Measurements from ENCODE around the gene ATG5.

The ATG5 gene

DNA sequence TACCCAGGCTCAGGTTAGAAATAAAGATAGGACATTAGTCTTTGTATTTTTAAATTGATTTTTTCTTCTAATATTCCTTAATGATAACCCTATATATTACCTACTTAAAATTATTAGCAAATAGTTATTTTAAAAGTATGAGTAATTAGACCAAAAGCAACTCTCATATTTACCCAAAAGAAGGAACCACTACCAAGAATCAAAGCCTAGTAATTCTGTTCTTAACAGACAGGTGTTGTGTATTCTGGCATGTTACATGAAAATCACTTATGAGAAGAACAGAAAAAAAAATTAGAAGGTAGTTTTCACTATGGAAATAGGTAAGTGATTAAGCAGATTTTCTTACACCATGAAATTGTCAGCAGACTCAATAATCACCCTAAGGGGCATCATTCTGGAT is 105.1 kb downstream of the ATG5 start:
- DNase-seq (ENCODE audit: low spot score), result no peak

DNA sequence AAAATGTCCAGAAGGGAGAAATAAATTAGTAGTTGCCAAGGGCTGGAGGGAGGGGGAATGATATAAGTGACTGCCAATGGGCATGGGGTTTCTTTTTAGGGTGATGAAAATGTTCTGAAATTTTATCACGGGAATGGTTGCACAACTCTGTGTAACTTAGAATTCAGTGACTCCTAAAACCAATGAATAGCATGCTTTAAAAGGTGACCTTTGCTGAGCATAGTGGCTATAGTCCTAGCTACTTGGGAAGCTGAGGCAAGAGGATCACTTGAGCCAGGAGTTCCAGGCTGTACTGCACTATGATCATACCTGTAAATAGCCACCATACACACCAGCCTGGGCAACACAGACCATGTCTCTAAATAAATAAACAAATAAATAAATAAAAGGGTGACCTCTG is 109.0 kb downstream of the ATG5 start:
- DNase-seq (ENCODE audit: low spot score), result no peak

DNA sequence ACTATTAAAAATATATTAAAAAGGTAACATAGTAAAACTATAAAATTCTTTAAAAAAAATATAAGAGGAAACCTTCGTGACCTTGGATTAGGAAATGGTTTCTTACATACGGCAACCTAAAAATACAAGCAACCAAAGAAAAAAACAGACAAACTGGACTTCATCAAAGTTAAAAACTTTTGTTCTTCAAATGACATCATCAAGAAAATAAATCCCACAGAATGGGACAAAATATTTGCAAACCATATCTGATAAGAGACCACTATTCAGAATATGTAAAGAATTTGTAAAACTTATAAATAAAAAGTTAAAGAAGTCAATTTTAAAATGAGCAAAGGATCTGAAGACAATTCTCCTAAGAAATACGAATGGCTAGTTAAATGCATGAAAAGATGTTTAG is 110.0 kb downstream of the ATG5 start:
- no peak for DNase-seq (ENCODE audit: low spot score)

DNA sequence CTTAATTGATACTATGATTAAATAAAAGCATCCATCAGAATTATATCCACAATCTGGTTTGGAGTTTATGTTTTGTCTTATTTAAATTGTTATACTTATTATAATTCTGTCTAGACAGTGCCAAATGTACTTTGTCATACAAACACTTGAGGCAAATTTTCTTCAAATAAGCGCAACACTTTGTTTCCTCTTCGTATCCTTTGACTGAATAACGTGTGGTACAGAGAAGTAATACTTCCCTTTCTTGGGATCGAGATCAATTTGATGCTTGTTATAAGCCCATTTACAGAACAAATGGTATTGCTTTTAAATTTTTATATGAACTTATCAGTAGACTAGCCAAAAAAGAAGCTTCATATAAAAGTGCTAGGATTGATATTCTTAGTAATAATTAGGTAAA is 111.0 kb downstream of the ATG5 start:
- DNase-seq (ENCODE audit: low spot score), result no peak

DNA sequence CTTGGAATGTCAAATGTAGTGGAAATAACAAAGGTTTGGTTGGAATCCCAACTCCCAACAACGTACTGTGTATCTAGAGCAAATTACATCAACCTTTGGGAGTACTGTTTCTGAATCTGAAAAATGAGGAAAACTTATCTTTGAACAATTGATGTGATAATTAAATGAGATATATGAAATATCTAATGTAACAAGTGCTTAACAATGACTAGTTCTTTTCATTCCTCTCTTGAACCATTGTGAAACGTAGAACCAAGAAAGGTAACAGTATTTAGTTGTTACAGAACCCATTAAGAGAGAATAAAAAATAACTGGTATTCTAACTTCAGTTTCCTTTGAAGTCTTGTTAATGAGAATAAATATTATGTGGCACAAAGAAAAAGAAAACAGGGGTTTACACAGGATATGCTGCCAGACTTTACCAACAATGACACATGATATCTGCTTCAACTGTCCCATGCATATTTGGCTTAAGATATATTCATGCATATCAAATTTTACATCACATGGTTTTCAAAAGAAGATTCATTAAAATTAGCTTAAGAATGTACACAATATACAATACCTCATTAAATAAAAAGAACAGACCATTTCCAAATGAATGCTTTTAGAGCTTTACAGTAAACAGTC is 111.8 kb downstream of the ATG5 start:
- no peak for DNase-seq (ENCODE audit: low spot score)

DNA sequence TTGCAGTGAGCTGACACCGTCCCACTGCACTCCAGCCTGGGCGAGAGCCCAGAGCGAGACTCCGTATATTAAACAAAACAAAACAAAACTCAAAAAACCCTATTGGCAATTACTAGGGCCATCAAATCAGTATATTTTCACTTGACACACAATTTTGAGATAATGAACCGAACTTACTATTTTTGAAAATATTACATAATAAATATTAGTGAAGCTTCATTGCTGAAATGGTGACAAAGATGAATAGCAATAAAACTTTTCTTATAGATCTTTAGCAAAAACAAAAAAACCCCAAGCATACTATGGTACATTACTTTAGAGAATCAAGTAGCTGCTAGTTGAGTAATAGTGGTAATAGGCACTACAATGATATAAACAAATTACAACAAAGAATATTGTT is 113.0 kb downstream of the ATG5 start:
- no peak for DNase-seq (ENCODE audit: low spot score)

DNA sequence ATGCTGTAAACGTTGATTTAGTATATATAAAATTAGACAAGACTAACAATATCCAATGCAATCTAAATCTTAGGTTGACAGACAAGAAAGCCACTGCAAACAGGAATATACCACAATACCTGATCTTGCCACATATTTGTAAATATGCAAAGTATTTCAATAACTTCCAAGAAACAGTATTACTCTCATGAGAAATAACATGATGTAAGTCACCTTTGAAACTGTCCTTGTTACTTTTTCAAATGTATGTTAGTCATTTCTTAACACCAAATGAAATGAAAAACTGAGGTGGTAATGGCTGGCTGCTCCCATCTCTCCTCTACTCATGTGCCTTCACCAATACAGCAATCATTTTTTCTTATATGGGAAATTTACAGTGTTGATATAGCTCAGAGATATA is 118.7 kb downstream of the ATG5 start:
- DNase-seq (ENCODE audit: low spot score), result no peak

DNA sequence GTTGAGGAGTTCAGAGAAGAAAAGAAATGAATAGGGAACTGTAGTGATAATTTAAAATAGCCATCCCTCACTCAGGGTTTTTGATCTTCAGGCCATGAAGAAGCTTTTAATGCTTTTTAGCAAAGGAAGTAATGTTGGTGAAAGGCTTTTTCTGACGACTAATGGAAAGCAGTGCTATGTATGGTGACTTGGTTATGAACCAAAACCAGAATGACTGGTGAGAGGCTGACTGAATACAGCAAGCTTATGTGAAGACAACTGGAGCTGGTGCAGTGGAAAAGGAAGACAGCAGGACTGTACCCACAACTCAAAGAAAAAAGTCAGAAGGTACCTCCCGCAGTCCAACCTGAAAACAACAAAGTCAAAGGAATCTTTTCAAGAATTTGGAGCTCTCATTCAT is 120.6 kb downstream of the ATG5 start:
- DNase-seq (ENCODE audit: low spot score), result no peak

DNA sequence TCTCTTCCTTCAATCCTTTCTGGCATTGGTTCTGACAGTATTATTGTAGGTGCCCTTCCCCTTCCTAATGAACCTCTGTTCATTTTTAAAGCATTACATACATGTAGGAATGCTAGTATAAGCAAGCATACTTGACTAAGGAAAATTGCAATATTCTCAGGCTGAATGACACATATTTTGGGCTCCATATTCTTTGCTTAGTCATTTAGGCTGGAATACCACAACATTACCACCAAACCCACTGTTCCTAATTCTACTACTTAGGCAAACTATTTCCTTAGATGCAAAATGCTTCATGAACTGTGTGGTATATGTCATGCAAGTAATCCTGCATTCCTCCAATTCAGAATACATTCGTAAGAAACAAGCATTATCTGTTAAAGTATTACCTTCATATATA is 125.6 kb downstream of the ATG5 start:
- no peak for DNase-seq (ENCODE audit: low spot score)

DNA sequence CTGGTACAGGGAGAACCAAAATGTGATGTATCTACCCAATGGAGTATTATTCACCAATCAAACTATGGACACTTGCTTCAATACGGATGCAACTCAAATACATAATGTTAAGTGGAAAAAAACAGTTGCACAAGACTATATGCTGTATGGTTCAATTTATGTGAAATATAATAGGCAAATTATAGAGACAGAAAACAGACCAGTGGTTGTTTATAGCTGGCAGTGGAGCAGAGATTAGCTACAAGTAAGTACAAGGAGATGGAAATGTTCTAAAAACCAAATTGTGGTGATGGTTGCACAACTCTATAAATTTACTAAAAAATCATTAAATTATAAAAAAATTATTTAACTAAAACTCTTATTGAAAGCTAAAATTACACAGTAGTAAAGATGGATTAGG is 126.2 kb downstream of the ATG5 start:
- DNase-seq (ENCODE audit: low spot score), result no peak

DNA sequence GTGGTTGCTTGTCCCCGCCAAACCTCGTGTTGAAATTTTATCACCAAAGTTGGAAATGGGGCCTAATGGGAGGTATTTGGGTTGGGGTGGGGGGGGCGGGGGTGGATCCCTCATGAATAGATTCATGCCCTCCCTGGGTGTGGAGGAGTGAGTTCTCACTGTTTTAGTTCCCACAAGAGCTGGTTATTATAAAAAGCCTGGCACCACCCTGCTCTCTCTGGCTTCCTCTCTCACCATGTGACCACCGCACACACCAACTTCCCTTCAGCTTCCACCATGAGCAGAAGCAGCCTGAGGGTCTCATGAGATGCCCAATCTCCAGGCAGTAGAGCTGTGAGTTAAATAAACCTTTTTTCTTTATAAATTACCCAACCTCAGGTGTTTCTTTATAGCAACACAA is 128.1 kb downstream of the ATG5 start:
- DNase-seq (ENCODE audit: low spot score), result no peak

DNA sequence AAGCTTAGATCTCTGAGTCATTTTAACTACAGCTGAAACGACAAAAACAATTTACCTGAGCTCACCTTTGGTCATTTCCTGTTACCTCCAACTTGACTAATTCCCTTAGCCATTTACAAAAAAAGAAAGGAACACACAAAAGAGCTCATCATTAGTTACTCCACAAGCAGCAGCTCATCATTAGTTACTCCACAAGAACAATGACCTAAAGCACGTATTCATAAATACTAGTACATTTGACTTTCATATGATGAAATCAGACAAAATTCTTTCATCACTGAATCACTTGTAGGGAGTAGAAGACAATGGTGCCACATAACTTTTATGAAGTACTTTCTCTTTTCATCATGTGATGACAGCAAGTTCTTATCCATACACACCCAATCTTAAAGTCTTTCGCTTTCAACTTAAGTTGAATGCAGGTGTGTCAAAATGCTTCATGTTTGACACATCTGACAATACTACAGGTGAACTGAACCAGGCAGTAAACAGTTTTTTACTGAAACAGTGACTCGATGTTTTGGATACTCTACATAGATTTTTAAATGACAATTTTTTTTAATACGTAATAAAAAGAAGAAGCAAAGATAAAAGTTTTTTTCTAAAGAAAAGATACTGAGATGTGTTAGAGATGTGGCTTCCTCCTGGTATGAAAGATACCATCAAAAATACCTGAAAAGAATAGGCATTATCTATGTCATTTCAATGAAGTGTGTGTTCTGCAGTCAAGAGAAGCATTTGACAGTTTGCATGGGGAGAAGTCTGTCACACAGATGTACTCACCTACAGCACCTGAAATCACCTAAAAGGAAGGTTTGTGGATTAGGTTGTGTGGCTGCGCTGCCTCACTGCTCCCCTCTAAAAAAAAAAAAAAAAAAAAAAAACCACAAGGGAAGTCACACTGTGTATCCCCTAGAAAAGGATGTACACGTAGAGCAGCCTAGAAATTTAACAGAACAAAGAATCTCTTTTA is 130.3 kb downstream of the ATG5 start:
- no peak for DNase-seq (ENCODE audit: low spot score)

DNA sequence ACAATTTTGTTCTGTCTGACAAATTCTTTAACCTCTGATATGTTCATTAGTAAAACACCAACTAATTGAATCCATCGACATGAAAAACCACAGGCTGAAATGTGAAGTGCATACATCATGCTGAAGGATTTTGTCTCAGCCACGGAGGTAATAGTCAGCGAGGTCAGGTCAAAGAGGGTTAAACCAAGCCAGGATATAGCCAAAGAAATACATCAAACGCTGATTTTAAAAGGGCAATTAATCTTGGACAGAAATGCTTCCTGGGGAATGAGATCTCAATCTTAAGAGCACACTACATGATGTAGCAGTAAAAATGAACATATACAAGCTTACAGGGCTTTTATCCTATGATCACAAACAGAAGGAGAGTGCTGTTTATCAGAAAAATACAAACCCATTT is 132.7 kb downstream of the ATG5 start:
- DNase-seq (ENCODE audit: low spot score), result no peak

DNA sequence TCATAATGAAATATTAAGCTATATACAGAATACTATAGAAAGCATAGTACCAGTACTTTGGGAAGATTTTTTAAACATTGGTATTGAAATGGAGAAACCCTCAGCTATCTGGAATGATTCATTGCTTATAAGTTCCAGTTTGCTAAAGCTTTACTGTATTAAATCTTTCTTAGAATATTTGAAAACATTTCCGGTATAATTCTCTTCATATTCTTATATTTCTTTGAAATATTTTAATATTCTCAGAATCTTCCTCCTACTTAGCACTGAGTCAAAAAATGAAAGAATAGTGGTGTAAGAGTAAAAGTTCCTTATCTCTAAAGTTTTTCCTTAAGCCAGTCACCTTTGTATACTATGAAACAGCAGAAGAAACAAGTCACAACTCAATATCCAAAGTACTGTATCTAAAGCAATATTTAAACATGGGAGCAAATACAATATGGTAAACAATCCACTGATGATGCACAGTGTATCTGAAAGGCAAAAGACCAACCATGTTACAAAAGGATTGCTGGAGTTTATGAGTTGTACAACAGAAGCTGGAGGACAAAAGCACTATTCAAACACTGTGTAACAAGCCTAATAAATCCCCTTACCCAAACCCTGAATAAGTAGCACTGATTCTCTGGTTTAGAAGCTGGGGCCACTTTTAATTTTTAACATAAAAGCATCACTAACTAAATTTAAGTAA is 137.3 kb downstream of the ATG5 start:
- DNase-seq (ENCODE audit: low spot score), result no peak

DNA sequence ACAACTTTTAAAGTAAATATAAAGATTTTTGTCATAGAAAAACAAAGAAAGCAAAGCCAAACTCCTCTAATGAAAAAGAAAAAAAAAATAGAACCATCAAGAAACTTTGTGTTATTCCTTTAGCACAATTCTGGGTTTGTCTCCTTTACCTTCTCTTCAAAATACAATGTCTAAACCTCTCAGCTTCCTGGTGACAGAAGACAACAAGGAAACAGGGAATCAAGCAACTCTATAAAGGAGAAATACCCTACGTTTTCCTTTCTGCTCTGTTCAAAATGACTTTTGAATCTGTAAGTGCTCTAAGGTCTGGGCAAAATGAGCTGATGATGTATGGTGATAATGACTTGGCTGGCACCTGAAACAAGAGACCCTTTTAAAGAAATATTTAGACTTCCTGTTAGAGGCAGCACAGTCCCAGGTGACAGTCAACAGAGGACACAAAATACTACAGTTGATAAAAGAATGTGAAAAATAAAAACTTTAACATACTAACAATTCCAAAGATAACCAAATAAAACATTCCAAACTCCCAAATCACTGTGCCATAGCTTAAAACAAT is 138.1 kb downstream of the ATG5 start:
- no peak for DNase-seq (ENCODE audit: low spot score)

DNA sequence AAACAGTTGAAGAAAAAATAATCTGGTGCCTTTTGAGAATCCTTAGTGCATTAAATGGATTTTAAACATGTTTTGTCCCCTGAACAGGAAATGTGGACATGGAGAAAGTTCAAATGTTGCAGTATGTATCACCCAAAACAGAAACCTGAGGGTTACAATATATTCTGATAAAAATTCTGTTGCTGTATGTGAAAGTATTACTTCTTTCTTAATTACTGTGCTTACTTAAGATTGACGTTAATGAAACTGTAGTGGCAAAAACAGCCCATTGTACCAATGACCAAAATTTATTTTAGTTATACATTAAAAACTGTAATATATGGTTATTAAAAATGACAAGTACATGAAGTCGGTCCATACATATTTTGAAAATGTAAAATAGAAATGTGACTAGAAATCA is 138.8 kb downstream of the ATG5 start:
- DNase-seq (ENCODE audit: low spot score), result no peak

DNA sequence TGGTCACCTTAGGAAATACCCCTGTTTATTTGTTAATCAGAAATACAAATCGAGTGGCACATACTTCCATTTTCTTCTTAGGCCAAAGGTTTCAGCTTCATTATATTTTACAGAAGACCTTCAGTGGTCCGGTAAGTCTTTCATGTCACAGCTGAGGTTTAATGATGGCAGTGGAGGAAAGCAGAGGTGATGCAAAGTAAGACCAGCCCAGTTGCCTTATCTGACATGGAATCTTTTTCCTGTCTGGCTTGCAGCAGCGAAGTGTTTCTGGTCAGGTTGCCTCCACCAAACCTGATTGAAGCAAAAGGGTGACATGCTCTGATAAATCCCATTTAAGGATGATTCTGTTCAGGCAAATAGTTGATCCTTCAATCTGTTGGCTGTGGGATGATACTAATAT is 139.4 kb downstream of the ATG5 start:
- DNase-seq (ENCODE audit: low spot score), result no peak

DNA sequence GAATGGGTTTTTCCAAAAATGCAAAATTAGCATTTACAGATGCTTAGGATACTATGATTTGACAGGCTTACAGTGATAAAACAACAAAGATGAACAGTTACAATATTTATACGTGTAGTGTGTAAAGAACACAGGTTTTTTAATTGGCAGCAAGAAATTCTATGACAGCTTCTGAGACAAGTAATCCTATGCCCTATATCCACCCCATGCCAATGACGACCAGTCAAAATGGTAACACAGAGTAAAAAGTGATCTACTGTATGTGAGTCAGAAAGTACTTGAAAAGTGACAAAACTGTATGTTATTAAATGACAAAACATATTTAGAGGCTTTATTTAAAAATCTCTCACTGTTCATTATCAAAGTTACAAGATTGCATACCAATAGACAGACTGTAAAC is 139.9 kb downstream of the ATG5 start:
- DNase-seq (ENCODE audit: low spot score), result no peak

DNA sequence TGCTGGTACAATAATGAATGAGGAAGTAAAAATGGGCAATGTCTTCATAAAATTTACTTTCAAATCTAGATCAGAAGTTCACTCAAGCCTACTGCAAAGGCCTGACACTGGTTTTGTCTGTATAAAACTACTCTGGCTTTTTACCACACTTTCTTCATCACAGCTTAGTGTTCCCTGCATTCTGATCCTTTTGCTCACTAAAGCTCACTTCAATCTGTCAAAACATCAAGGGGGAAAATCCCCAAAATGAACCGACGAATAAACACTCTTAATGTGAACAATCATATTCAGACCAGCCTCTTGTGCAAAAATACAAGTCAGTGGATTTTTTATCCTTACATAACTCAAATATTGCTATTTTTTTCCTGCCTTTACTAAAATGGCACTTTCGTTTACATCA is 140.9 kb downstream of the ATG5 start:
- DNase-seq (ENCODE audit: low spot score), result no peak

DNA sequence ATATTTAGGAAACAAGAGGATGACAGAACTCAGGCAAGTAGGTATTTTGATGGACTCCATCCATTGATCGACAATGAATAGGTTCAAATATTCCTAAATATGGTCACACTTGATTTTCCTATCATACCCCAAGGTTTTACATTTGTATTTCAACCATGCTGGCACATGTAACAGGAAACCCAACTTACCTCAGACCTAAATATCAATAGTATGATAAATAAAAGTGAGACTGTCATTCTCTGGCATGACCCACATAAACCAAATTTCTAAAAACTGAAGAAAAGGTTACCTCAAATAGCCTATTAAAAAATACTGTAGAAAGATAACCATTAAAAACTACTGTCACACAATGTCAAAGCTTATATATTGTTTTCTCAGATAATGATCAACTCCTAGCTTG is 142.1 kb downstream of the ATG5 start:
- no peak for DNase-seq (ENCODE audit: low spot score)

DNA sequence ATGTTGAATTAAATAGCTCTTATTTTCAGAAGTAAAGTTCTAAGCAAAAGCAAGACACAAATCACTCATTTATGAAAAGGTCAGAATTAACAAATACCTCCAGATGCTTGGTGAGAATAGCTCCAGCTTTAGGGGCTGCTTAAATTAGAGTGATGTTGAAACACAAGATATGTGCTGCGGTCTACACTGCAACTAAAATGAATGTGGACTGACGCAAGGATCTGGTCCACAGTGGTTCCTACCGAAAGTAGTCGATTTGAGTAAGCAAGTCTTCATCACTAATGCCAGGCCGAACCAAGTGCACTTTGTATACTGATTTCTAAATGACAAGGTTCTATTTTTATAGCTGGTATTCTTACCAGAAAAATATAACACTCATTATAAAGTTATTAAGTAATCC is 143.1 kb downstream of the ATG5 start:
- no peak for DNase-seq (ENCODE audit: low spot score)

DNA sequence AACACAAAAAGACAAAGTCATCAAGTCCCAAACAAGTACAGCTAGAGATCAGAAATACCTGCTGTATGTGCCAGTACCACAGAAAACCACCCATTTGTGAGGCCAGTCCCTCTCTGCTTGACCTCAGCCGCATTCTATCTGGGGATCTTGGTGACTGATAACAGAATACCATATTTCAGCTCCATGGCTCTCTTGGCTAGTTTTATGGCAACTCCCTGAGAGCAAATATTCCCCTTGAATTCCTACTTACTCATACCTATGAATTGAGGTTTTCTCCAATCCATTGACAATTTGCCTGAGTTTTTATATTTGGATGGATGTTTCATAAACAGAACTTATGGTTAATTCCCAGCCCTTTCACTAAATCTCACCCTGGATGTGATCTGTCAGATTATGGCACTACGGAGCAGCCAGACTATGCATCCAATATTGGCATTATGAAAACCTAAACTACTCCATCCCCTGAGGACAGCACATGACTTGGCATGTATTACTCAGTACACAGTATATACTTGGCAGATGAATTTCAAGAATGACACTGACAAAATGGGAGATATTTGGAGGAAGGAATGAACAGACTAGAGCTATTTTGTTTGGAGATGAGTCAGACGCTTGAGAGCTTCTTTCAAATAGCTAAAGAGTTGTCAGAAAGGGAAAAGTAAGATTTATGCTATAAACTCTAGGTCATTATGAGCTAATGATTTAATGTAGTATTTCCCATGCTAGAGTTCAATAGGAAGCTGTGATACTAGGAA is 143.7 kb downstream of the ATG5 start:
- DNase-seq (ENCODE audit: low spot score), result no peak

Measured in left forelimb (tissue), 1 donor.